DMS114 treated with DMSO at 0.1 percent for 48 hours (cell line): Measurements from ENCODE around the gene CEP97.
"Not testable (repeated sequence)": the region's sequence is repeated elsewhere in the genome, so short reads cannot be mapped to it uniquely, and the experiment has no call there.

ENCODE experiments used
- DNase-seq: peaks from one replicate; lab custom pipeline; 2025; ENCODE audit not compliant: unreplicated experiment; lab: John Stamatoyannopoulos, UW

Gene CEP97

DNA sequence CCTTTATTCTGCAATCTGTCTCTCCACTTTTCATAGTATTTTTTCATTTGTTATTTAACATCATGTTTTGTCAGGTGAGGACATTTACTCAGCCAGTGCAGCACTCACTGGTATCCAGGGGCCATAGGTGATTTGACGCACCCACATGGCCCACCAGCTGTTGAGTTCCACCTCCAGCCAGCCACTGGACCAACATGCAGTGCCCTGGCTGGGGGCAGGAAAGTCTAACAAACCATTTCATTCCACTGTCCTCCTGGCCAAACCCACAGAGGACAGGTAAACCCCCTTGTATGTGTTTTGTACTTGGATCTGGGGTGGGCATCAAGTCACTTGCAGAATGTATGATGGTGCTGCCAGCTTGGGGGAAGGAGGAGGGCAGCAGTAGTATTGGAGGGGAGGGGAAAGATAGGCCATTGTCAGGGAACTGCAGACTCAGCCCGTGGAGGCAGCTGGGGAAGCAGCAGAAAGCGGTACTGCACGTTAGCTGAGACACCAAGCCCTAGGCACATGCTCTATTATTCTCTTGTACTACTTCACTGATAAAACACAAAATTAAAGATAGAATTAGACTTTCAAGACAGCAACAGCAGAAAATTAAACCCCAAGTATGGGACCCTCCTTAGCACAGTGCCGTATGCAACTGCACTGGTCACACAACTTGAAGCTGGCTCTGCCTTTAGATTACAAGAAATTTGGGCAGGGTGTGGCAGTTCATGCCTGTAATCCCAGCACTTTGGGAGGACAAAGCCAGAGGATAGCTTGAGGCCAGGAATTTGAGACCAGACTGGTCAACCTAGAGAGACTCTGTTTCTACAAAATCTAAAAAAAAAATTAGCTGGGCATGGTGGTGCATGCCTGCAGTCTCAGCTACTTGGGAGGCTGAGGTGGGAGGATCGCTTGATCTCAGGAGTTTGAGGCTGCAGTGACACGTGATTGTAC lies 22.4 kb upstream of the CEP97 start:
- DNase-seq, result no peak

DNA sequence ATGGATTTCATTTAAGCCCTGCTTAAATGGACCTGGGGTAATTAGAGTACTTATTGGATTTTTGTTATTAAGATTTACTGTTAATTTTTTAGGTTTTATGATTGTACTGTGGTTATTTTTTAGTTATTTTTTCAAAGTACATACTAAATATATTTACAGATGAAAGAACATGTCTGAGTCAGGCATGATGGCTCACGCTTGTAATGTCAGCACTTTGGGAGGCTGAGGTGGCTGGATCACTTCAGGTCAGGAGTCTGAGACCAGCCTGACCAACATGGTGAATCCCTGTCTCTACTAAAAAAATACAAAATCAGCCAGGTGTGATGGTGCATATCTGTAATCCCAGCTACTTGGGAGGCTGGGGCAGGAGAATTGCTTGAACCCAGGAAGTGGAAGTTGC lies 21.7 kb upstream of the CEP97 start:
- no peak for DNase-seq

- DNase-seq, result no peak
Measured at GRCh38 chr3:101703169-101703568, 21.2 kb upstream of the CEP97 start.

DNA sequence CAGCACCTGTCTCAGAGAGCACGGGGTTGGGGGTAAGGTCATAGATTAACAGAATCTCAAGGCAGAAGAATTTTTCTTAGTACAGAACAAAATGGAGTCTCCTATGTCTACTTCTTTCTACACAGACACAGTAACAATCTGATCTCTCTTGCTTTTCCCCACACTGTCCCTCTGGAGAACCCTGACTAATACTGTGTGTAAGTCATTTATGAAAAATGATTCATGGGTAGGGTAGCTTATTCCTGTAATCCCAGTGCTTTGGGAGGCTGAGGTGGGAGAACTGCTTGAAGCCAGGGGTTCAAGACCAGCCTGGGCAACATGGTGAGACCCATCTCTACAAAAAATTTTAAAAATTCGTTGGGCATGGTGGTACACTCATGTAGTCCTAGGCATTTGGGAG lies 19.8 kb upstream of the CEP97 start:
- not testable (repeated sequence) for DNase-seq

DNA sequence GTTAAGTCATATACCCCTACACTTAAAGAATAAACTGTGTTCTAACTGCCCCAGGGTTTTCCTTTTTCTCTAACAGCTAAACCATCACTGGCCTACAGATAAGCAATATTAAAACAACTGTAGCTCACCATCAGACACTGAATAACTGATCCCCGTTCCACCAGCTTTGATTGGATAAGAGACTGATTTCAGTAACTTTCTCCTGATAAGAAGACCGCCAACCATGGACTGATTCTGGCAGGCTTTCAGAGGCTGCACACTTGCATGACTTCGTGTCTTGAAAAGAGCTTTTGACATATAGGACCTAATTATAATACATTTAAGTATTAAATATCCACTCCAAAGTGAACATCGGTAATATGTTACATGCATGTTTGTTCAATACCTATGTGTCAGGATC lies 15.3 kb upstream of the CEP97 start:
- no peak for DNase-seq

- no peak for DNase-seq
Measured at GRCh38 chr3:101718455-101718854, 6.0 kb upstream of the CEP97 start.

GRCh38 chr3:101719604-101720185 lies 4.7 kb upstream of the CEP97 start:
- DNase-seq, result no peak

- no peak for DNase-seq
Measured at GRCh38 chr3:101720851-101721840, 3.3 kb upstream of the CEP97 start.

GRCh38 chr3:101722394-101723173 lies 1.8 kb upstream of the CEP97 start:
- no peak for DNase-seq

DNA sequence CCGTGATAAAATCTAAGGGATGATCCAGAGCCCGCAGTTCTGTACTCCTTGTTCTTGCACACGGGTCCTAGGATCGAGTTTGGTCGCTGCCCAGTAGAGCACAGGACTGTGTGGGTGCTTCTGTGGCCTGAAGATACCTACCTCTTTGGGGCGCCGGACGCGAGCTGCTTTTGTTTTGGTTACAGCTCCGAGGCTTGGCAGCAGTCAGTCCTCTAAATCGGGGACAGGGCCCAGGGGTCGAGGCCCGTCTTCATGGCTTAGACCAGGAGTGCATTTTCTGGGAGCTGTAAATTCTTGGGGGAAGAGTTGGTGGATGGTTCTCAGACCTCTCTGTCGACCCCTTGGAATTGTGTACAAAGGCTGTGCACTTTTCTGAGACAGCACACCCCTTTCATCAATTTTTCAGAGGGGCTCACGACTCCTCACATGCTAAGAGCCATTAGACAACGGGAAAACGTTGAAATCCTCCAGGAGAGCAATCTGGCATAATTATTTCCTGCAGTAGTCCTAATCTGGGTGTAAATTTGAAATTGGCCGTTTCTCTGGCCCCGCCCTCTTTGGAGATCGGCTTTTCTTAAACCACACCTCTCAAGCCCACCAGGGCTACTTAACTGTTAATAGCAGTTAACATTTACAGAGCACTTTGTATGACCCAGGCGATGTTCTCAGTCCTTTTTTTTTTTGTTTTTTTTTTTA lies 928 bp downstream of the CEP97 start:
- DNase-seq, result peak; percentile 21

- DNase-seq, result no peak
Measured at GRCh38 chr3:101725890-101726275, 1.5 kb downstream of the CEP97 start.

DNA sequence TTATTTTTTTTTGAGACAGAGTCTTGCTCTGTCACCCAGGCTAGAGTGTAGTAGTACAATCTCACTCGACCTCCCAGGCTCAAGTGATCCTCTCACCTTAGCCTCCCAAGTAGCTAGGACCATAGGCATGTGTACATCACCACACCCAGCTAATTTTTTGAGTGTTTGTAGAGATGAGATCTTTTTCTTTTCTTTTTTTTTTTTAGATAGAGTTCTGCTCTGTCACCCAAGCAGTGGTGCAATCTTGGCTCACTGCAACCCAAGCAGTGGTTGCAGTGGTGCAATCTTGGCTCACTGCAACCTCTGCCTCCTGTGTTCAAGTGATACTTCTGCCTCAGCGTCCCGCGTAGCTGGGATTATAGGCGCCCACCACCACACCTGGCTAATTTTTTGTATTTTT lies 5.2 kb downstream of the CEP97 start:
- no peak for DNase-seq

- DNase-seq, result no peak
Measured at GRCh38 chr3:101730839-101731238, 6.4 kb downstream of the CEP97 start.

DNA sequence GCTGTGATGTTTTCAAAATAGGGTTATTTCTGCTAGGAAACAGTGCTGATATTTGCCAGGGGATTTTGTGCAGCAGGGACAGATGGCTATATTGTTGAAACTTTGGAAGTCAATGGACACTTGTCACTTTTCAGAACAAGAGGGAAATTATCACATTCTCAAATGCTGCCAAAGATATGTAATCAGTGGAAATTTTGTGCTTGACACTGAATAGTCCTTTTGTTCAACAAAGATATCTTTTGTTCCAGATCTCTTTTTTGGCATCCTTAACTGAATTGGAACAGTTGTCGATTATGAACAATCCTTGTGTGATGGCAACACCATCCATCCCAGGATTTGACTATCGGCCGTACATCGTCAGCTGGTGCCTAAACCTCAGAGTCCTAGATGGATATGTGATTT lies 7.8 kb downstream of the CEP97 start:
- DNase-seq, result no peak

DNA sequence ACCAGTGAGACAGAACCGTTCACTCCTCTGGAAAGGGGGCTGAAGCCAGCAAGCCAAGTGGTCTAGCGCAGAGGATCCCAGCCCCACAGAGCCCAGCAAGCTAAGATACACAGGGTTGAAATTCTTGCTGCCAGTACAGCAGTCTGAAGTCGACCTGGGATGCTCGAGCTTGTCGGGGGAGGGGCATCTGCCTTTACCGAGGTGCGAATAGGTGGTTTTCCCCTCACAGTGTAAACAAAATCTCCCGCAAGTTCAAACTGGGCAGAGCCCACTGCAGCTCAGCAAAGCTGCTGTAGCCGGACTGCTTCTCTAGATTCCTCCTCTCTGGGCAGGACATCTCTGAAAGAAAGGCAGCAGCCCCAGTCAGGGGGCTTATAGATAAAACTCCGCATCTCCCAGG lies 11.4 kb downstream of the CEP97 start:
- DNase-seq, result no peak

DNA sequence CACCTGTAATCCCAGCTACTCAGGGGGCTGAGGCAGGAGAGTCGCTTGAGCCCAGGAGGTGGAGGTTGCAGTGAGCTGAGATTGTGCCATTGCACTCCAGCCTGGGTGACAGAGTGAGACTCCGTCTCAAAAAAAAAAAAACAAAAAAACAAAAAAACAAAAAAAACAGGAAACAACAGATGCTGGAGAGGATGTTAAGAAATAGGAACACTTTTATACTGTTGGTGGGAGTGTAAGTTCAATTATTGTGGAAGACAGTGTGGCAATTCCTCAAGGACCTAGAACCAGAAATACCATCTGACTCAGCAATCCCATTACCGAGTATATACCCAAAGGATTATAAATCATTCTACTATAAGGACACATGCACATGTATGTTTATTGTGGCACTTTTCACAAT lies 17.5 kb downstream of the CEP97 start:
- DNase-seq, result not testable (repeated sequence)

- DNase-seq, result no peak
Measured at GRCh38 chr3:101744811-101745210, 20.4 kb downstream of the CEP97 start.

DNA sequence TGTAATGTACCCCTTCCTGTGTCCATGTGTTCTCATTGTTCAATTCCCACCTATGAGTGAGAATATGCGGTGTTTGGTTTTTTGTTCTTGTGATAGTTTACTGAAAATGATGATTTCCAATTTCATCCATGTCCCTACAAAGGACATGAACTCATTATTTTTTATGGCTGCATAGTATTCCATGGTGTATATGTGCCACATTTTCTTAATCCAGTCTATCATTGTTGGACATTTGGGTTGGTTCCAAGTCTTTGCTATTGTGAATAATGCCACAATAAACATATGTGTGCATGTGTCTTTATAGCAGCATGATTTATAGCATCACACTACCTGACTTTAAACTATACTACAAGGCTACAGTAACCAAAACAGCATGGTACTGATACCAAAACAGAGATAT lies 21.5 kb downstream of the CEP97 start:
- DNase-seq, result not testable (repeated sequence)

DNA sequence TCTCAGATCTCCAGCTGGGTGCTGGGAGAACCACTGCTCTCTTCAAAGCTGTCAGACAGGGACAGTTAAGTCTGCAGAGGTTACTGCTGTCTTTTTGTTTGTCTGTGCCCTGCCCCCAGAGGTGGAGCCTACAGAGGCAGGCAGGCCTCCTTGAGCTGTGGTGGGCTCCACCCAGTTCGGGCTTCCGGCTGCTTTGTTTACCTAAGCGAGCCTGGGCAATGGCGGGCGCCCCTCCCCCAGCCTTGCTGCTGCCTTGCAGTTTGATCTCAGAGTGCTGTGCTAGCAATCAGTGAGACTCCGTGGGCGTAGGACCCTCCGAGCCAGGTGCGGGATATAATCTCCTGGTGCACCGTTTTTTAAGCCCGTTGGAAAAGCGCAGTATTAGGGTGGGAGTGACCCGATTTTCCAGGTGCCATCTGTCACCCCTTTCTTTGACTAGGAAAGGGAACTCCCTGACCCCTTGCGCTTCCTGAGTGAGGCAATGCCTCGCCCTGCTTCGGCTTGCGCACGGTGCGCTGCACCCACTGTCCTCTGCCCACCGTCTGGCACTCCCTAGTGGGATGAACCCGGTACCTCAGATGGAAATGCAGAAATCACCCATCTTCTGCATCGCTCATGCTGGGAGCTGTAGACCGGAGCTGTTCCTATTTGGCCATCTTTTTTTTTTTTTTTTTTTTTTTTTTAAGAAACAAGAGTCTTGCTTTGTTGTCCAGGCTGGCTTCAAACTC lies 29.1 kb downstream of the CEP97 start:
- not testable (repeated sequence) for DNase-seq
